ENCODE data around the gene CNTNAP2. TPM values are rescaled to one million over a fixed set of nuclear protein-coding genes. Genes with fewer than 3 reads are reported as not detected.

Gene CNTNAP2
- total and polyA plus RNA-seq, 2 of the 13 experiments (the other 11 are each of a cell fraction or from before 2014, with no cell fraction given) = 0.40 to 0.42 TPM

DNA sequence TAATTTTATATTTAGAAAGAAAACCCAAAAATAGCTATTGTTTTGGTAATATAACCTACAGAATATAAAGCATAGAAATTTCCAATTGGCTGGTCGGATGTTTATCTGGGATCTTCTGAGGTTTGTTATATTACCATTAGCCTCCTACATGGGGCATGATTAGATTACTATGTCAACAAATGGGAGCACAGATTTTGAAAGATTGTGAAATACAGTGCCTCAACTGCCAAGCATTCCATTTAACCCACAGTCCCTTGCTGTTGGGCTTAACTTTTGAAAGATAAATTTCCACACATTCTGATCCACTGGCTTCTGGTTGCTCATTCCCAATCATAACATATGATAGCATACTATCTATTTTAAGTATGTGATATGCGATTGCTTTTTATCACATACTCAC, 2018.5 kb downstream of the CNTNAP2 start:
- FAIRE-seq = no peak
- H3K36me3 ChIP-seq (replicated peaks in 1 of 2; ENCODE audit: control insufficient read depth in 1 of 2, insufficient read depth in 2 of 2, low read length in 2 of 2) = no peaks in the 10 kb centered on the region
- H3K27ac ChIP-seq (ENCODE audit: extremely low read length, insufficient read depth, low read length) = no peak overlapping the region
- ATAC-seq = no peak
- CTCF ChIA-PET (ENCODE audit: low intra/inter-chr PET ratio, low total read pairs) = no interaction called here
- H3K9me3 ChIP-seq (ENCODE audit: low read length) = no peaks in the 10 kb centered on the region
- peaks cover 0 to 5% of the 10 kb centered on the region in 2 experiments; a peak in 1 of 5 replicates for H3K27me3 ChIP-seq (ENCODE audit: control insufficient read depth in 1 of 2, insufficient read depth in 2 of 2, low read length in 2 of 2)
- H3K9ac ChIP-seq (ENCODE audit: insufficient read depth, low read depth, low read length) = no peak overlapping the region
- no peak overlapping the region for H3K4me3 ChIP-seq (replicated peaks in 1 of 3; ENCODE audit: insufficient read depth in 1 of 3, low read depth in 2 of 3, low read length in 3 of 3)
- POLR2A ChIA-PET = no interaction called here
- H3K79me2 ChIP-seq (ENCODE audit: insufficient read depth, low read length) = no peaks in the 10 kb centered on the region
- no peak for TF ChIP-seq U2AF1 (optimal IDR thresholded peaks at IDR 0.05; ENCODE audit: low read depth, low read length)
- no peak for TF ChIP-seq FLYWCH1 (CRISPR knock-in tag; IDR thresholded peaks at IDR 0.05)
- no peak for TF ChIP-seq CHD4 (IDR thresholded peaks at IDR 0.05; ENCODE audit: borderline replicate concordance, low read length)
- TF ChIP-seq ATF7-NPFF (CRISPR knock-in tag; IDR thresholded peaks at IDR 0.05; ENCODE audit: low read depth) = no peak
- no peak for TF ChIP-seq POLR2G (IDR thresholded peaks at IDR 0.05; ENCODE audit: low read depth, low read length)
- no peak for TF ChIP-seq AFF4 (CRISPR knock-in tag; IDR thresholded peaks at IDR 0.05)
- no peak for TF ChIP-seq ZBTB8A (CRISPR knock-in tag; IDR thresholded peaks at IDR 0.05; ENCODE audit: borderline replicate concordance, low read depth)
- TF ChIP-seq NR2F6 (IDR thresholded peaks at IDR 0.05) = no peak
- TF ChIP-seq NR2F6 (CRISPR knock-in tag; IDR thresholded peaks at IDR 0.05) = no peak
- no peak for TF ChIP-seq MTERF4 (CRISPR knock-in tag; IDR thresholded peaks at IDR 0.05)
- no peak for TF ChIP-seq ZNF326 (CRISPR knock-in tag; IDR thresholded peaks at IDR 0.05; ENCODE audit: borderline replicate concordance)
- no peak for TF ChIP-seq ZNF556 (CRISPR knock-in tag; IDR thresholded peaks at IDR 0.05; ENCODE audit: borderline replicate concordance)
- intact Hi-C loops (cut with micrococcal nuclease; ENCODE audit: unreplicated experiment) = no loop called here
- H4K20me1 ChIP-seq (ENCODE audit: insufficient read depth, low read length) = no peaks in the 10 kb centered on the region
- 0% methylated on average over 2 of the region's 2 CpGs for WGBS (ENCODE audit: low lambda C conversion rate)
- H2AFZ ChIP-seq (ENCODE audit: low read length) = no peak overlapping the region
- BruUV-seq (replicated peaks) = no TSS peak
- H3K4me2 ChIP-seq (ENCODE audit: low read depth, low read length) = no peak overlapping the region
- H3K4me1 ChIP-seq (ENCODE audit: insufficient read depth, low read length) = no peaks in the 10 kb centered on the region
- DNase-seq (ENCODE audit: low spot score) = no peak
- in situ Hi-C loops (cut with HindIII; ENCODE audit: extremely low pct_ligation_motif_present, low pct_unique_long_range_greater_than_20kb) = no loop called here
